ENCODE measurements around the gene BATF3. TPM values are rescaled to one million over a fixed set of nuclear protein-coding genes. Genes with fewer than 3 reads are reported as not detected.

BATF3 gene
- total RNA-seq, 1 donor from 2014 or later, result 0.53 TPM

GRCh38 chr1:212686591-212686990 lies 13.0 kb downstream of the BATF3 start:
- no peak for DNase-seq (ENCODE audit: low spot score, unreplicated experiment)
- H3K4me1 Mint-ChIP-seq (ENCODE audit: low read depth), result peaks cover 5% of the 10 kb centered on the region
- no peaks in the 10 kb centered on the region for H3K36me3 Mint-ChIP-seq (ENCODE audit: insufficient read depth)
- no peak for TF ChIP-seq CTCF (IDR thresholded peaks at IDR 0.05; ENCODE audit: unreplicated experiment)
- H3K27ac Mint-ChIP-seq, result no peak overlapping the region
- H3K9me3 Mint-ChIP-seq (ENCODE audit: low read depth), result no peaks in the 10 kb centered on the region
- no peak overlapping the region for H3K4me3 Mint-ChIP-seq (ENCODE audit: low read depth)
- peaks cover 25% of the 10 kb centered on the region for H3K27me3 Mint-ChIP-seq

GRCh38 chr1:212686069-212686468 lies 13.6 kb downstream of the BATF3 start:
- Mint-ChIP-seq H3K4me1 (ENCODE audit: low read depth) (peaks cover 5% of the 10 kb centered on the region), H3K4me3 (ENCODE audit: low read depth) (no peak overlapping the region), H3K27me3 (peaks cover 25% of the 10 kb centered on the region), H3K9me3 (ENCODE audit: low read depth) (no peaks in the 10 kb centered on the region), H3K36me3 (ENCODE audit: insufficient read depth) (no peaks in the 10 kb centered on the region), H3K27ac (no peak overlapping the region)
- no peak for DNase-seq (ENCODE audit: low spot score, unreplicated experiment)
- no peak for TF ChIP-seq CTCF (IDR thresholded peaks at IDR 0.05; ENCODE audit: unreplicated experiment)

- H3K27me3 Mint-ChIP-seq, result peaks cover 25% of the 10 kb centered on the region
- no peak for DNase-seq (ENCODE audit: low spot score, unreplicated experiment)
- no peaks in the 10 kb centered on the region for H3K9me3 Mint-ChIP-seq (ENCODE audit: low read depth)
- no peak for TF ChIP-seq CTCF (IDR thresholded peaks at IDR 0.05; ENCODE audit: unreplicated experiment)
- peaks cover 10% of the 10 kb centered on the region for H3K4me1 Mint-ChIP-seq (ENCODE audit: low read depth)
- no peak overlapping the region for H3K27ac Mint-ChIP-seq
- no peaks in the 10 kb centered on the region for H3K36me3 Mint-ChIP-seq (ENCODE audit: insufficient read depth)
- H3K4me3 Mint-ChIP-seq (ENCODE audit: low read depth), result no peak overlapping the region
These were observed 14.2 kb downstream of the BATF3 start for GRCh38 chr1:212685429-212685828.

GRCh38 chr1:212684521-212685090 lies 15.0 kb downstream of the BATF3 start:
- Mint-ChIP-seq H3K4me3 (ENCODE audit: low read depth) (no peak overlapping the region), H3K27me3 (peaks cover 25% of the 10 kb centered on the region), H3K27ac (no peak overlapping the region), H3K9me3 (ENCODE audit: low read depth) (no peaks in the 10 kb centered on the region), H3K4me1 (ENCODE audit: low read depth) (peaks cover 13% of the 10 kb centered on the region), H3K36me3 (ENCODE audit: insufficient read depth) (no peaks in the 10 kb centered on the region)
- no peak for TF ChIP-seq CTCF (IDR thresholded peaks at IDR 0.05; ENCODE audit: unreplicated experiment)
- DNase-seq (ENCODE audit: low spot score, unreplicated experiment), result no peak

GRCh38 chr1:212684076-212684475 lies 15.6 kb downstream of the BATF3 start:
- DNase-seq (ENCODE audit: low spot score, unreplicated experiment), result no peak
- Mint-ChIP-seq H3K9me3 (ENCODE audit: low read depth) (no peaks in the 10 kb centered on the region), H3K36me3 (ENCODE audit: insufficient read depth) (no peaks in the 10 kb centered on the region), H3K4me1 (ENCODE audit: low read depth) (peaks cover 14% of the 10 kb centered on the region), H3K27ac (no peak overlapping the region), H3K4me3 (ENCODE audit: low read depth) (no peak overlapping the region), H3K27me3 (peaks cover 28% of the 10 kb centered on the region)
- no peak for TF ChIP-seq CTCF (IDR thresholded peaks at IDR 0.05; ENCODE audit: unreplicated experiment)

All from progenitor cell of endocrine pancreas (in vitro differentiated cells).